GM21360 (cell line): ENCODE results near the gene ONECUT1.
"Not testable (repeated sequence)": the region's sequence is repeated elsewhere in the genome, so short reads cannot be mapped to it uniquely, and the experiment has no call there.

Experiments used
- ATAC-seq: cut with Tn5 transposase; IDR thresholded peaks from one replicate; pipeline ENCODE4 v1.9.1; 2021; ENCODE audit warnings: mild to moderate bottlenecking, moderate library complexity; ENCODE audit not compliant: unreplicated experiment

The ONECUT1 gene

DNA sequence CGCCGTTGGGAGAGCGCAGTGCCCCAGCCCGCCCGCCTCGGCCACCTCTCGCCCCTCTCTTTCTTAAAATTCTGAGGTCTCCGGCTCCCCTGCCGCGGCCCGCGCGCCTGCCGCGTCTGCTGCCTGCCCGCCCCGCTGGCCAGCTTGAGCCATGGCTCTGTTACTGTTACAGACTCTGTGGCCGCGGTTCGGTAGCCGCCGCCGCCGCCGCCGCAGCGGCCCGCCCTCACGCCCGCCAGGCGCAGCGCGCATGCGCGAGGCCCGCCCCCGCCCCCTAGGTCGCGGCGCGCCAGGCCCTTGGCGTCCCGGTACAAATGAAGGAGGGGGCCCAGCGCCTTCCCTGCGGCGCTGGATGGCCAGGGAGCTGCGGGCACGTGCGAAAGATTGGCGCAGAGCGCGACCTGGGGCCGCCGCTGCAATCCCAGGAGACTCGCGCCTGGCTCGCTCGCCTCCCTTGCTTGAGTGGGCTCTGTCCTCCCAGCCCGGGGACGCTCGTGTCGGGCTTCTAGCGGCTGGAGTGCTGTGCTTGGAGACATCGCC is at the start of gene ONECUT1:
Gene ONECUT1 (minus strand): TSS at position 168 of the 540 bp plus-strand sequence. CDS start 452 bp downstream, outside the sequence.
- peak; percentile 65 for ATAC-seq

DNA sequence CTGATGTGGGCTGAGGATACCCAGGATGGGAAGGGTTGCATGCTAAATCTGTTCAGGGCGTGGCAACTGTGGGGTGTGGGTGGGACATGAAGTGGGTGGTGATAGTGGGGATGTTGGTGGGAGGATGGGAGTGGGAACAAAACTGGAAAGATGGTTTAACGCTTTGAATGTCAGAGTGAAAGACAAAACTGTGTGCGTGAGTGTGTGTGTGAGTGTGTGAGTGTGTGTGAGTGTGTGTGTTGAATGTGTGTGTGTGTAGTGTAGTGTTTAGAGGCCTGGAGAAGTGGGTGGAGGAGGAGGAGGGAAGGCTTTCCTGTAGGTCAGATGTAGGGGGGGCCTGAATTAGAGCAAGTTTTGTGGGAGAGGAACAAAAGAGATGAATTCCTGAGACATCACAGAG is 44.2 kb upstream of the ONECUT1 start:
- ATAC-seq: no peak

- ATAC-seq: not testable (repeated sequence)
These were observed 34.2 kb upstream of the ONECUT1 start for GRCh38 chr15:52824169-52824942.

DNA sequence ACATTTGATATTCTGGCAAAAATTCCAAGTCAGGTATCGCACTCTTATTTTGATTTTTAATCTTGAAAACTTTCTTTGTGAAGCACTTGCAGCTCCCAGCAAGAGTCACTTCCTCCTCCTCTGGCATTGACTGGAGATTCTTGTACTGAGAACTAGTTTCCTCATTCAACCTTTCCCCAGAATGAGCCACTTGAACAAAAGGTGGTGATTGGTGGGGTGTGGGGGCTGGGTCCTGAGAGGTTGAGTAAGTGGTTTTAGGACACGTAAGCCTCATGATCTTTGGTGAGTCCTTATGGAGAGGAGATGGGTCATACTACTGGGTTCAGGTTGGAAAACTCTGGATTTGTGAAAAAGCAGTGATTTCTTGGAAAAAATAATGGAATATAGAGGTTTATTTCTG is 32.3 kb upstream of the ONECUT1 start:
- no peak for ATAC-seq

GRCh38 chr15:52819253-52819652 is 29.1 kb upstream of the ONECUT1 start:
- no peak for ATAC-seq

DNA sequence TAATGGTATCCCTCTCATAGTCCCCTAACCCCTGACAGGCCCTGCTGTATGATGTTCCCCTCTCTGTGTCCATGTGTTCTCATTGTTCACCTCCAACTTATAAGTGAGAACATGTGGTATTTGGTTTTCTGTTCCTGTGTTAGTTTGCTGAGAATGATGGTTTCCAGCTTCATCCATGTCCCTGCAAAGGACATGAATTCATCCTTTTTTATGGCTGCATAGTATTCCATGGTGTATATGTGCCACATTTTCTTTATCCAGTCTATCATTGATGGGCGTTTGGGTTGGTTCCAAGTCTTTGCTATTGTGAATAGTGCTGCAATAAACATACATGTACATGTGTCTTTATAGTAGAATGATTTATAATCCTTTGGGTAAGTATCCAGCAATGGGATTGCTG is 25.8 kb upstream of the ONECUT1 start:
- ATAC-seq: not testable (repeated sequence)

DNA sequence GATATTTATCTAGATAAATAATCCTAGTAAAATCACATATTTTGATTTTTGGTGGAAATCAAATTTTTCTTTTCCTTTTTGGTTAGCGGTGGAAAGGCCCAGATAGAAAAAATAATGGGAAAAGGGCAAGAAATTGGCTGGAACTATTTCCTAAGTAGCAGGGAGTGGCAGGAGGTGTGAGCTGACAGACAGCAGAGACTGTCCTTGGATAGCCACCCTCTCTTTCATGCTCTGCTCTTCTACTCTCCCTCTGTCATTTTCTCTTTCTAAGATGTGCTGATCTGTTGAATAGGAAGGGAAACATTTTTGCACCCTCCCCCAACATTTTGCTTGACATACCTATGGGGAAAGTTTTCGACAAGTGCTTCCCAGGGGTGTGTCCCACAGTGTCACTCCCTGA is 18.9 kb upstream of the ONECUT1 start:
- ATAC-seq: no peak

GRCh38 chr15:52808441-52808840 is 18.3 kb upstream of the ONECUT1 start:
- ATAC-seq: no peak

- no peak for ATAC-seq
These were observed 16.1 kb upstream of the ONECUT1 start for GRCh38 chr15:52806284-52806655.

DNA sequence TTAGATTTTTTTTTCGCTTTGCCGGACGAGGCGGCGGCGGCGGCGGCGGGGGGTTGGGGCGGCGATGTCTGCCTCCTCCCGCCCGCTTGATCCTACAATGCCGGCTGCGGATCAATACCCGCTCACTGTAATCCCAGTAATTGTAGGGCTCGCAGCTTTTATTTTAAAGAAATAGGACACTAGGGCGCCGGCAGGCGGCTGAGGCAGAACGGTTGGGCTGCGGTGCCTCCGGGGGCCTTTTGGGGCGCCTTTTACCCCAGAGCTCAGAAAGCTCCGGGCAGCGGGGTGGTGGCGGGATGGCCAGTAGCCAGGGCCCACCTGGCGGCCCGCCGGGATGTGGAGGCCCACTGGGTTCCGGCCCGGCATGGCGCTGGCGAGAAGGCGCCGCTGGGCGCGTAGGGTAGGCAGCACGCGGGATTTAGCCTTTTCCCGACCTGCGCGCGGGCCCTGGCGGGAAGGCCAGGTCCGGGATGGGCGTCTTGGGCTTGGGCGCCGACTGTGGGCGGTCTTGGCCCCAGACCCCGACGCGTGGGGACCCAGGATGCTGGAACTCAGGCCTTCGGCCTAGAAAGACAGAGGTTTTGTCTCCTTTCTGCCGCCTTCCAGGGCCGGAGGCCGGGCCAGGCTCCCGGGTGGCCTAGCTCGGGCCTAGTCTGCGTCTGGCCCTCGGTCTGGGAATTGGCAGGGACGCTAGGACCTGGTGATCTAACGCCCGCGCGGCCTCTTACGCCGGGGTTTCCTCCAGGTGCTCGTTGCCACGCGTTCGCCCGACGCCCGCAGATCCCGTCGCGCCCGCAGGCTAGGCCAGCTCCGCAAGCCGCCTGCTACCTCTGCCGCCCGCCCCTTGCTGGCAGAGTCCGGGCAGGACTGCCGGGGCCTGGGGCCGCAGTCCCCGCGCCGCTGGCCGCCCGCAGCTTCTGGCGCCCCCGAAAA is 15.5 kb upstream of the ONECUT1 start:
- ATAC-seq: no peak

DNA sequence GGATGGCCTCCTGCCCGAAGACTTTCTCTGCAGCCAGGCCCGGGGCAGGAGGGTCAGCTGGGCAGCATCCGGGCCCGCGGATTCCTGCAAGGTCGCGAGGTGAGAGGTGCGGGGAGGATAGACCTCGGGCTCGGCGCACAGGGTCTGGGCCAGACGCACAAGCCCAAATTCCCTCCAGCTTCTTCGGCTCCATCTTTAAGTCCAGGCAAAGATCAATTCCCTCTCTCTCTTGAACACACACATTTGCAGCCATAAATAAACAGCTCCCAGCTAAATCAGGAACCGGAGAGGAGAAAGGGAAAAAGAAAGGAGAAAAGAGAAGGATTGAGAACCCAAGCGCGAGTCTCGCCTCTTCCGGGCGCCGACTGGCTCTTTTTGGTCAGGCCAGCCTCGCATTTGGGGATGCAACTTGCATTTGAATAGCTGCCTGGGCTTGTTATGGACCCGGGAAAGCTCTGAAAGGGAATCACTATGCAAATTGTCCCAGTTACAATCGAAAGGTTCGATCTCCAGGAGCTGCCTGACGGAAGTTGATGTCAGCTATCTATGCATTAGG is 14.5 kb upstream of the ONECUT1 start:
- no peak for ATAC-seq

DNA sequence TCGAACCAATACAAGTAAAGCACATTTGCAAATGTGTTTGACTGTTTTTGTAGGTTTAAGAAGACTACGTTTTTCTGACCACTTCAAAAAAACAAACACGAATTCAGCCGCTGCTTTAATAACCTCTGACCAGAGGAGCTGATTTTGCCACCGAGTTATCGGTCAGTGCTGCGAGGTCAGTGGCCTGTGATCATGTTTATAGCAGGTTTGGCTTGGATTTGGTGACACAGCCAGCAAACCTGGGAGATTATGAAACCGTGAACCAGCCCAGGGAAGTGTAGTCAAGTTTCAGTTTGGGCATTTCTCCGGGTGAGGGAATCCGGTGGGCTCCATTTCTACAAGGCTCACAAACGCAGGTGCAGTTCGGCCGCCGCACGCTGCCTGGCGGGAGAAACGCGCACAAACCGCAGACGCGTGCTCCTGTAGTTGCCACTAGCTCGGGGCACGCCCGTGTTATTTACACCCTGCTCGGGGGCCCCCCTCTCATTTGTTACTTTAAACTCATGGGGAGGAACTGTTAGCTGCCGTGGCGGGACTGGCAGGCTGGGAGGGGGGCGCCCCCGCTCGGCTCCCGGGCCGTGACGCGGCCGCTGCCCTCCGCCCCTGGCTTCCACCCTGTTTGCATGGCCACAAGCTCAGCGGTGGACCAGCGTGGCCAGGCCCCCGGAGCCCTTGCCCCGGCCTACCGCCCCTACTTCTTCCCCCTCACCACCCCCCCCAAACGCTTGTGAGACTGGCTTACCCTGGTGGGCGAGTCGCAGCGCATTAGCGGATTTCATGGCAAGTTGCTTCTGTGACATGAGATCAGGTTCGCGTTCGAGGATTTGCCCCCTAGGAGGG is 13.6 kb upstream of the ONECUT1 start:
- ATAC-seq: no peak

- ATAC-seq: no peak
These were observed 13.0 kb upstream of the ONECUT1 start for GRCh38 chr15:52803108-52803466.

DNA sequence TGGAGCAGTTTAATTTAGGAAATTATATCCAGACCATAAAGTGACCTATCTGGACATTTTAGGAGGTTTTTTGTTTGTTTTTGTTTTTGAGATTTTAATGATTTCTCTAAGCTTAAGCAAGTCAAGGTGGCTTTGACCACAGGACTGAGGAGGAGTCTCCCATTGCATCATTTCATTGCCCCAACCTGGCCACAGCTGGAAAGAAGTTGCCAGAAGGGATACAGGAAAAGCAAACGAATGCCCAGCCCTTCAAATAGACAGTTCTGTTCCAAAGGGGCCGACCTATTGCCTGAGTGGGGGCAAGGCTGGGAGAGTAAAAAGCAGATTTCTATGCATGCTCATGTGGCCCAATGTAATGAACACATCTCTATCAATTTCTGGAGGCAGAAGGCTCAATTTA is 12.0 kb upstream of the ONECUT1 start:
- ATAC-seq: no peak

GRCh38 chr15:52801748-52802085 is 11.6 kb upstream of the ONECUT1 start:
- no peak for ATAC-seq

DNA sequence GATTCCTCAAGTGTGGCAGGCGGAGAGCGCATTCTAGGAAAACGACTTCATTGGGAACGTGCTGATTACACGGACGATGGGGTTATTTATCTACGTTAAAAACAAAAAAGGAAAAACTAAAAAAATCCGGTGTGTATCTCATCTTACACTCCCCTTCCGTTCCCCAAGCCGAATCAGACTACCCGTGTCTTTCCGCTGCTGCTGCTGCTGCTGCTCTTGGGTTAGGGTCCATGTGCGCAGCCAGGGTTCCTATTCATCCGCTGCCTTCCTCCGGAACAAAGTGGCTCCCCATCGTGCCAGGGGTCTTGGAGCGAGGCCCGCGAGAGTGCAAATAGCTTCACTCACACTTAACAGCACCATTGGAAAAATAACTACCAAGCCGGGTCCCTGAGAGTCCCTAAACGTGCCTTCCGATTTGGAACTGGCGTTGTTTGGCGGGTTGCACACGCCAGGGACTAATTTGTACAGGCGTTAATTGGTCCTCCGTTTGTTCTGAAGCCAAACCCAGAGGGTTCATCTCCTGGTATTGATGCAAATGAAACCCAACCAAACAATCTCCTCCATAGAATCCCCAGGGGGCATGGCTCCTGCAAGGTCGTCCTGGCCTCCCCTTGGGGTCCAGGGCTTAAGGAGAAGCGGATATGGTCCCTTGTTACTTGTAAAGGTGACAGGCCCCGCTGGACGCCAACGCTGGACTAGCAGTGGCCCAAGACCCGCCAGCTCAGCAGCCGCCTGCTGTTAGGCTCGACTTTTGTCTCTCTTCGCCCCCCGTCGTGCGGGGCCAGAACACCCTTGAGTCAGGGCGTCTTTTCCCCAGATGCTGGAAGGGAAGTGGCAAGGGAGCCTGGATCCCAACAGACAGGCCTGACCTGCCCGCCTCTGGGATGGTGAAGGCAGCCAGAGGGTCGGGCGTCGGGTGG is 11.0 kb upstream of the ONECUT1 start:
- no peak for ATAC-seq

DNA sequence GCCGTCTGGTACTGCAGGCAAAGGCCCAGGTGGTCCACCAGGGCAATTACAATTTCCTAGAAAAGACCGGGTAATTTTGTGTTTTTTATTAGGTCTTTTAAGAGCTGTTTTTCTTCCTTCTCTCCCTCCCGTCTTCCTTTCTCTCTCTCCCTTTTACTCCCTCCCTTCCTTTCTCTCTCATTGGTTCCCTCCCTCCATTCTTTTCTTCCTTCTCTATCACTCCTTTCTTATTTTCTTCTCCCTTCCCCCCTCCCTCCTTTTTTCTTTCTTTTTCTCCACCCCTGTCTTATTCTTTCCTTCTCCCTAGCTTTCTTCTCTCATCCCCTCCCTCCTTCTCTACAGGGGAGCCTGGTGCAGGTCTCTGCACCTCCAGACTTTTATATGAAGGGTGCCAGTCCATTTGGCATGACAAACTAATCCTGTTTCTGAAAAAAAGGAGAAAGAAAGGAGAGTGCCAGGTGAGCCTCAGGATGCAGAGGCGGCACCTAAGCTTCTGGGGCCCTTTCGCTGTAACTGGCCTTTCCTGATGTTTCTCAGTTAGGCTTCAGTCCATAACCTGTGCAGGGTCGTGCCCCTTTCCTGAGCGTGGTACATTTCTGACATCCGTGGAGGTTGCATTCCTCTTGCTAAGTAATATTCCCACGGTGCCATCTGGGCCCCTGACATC is 9.1 kb upstream of the ONECUT1 start:
- no peak for ATAC-seq

GRCh38 chr15:52798529-52799101 is 8.5 kb upstream of the ONECUT1 start:
- ATAC-seq: no peak
